Inflammatory macrophage treated with lipopolysaccharide for 1 hour (primary cell): ENCODE results near the gene MRGPRD.

Source experiments
- DNase-seq, 2 donors: peaks; one replicate each; pipeline ENCODE4 v3.0.0-alpha.2; 2020 to 2022

MRGPRD gene

DNA sequence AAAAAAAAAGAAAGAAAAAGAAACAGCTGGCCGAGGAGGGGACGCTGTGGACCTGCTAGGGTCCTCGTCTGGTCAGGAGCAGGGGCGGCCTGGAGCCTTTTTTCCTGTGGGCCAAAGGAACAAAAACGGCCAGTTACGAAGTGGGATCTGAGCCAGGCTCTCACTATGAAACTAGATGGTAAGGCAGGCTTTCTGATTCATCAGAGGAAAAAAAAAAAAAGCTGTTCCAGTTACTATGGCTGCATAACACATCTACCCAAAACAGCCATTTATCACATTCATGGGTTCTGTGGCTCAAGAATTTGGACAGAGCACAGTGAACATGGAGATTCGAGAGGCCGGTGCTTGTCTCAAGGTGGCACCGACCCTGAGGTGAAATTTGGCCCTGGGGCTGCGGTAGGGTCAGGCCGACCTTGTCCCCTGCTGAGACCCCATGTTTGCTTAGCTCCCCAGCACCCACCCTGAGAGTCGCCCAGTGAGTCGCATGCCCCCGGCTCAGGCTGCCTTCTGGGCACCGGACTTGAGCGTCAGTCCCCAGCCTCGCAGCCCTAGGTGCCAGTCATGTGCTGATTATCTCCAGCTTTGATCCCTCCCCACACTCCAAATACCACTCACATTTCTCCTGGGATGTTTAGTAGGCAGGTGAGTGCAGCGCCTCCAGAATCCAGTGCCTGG, 34.2 kb downstream of the MRGPRD start:
- DNase-seq = no peak

DNA sequence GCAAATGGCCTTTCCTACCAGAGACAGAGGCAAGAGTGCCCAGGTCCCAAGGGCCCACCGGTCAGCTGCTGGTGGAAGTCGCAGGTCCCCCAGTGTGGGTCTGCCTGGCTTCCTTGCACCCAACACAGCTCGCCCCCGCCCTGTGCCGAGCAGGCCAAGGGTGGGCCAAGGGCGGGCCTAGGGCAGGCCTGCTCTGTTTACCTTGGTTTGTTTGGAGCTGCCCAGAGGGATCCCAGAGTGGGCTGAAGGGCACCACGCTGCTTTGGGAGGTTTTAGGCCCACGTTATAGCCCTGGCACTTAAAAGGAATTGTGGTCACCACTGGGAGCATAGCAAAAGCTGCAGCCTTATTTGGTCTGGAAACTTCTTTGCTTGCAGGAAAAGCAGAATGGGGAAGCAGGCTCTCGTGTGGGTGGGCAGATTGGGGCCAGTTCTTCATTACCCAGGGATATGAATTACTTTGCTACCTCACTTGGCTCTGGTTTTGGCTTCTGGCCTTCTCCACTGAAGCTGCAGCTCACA, 38.0 kb downstream of the MRGPRD start:
- DNase-seq = peak; percentile 67 to 71

DNA sequence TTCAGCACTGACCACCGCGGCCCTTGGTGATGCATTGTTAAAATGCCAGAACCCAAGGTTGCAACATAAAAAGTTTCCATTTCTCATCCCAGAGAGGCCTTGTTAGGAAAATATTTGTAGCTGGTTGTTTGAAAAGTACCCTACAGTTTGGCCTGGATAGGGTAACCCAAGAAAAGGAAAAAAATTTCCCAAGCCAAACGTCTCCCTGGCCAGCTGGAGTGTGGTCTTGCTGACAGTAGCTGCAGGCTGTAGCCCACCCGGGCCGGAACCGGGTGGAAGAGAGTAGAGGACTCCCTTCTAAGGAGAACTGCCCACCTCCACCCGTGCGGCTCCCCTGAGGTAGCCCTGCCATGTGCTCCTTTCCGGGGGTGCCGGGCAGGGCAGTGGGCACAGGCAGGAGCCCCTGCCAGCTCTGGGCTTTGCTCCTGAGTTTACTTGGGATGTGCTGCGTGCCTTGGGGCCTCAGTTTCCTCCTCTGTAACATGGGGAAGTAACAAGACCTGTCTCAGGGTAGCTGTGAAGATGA, 38.6 kb downstream of the MRGPRD start:
- DNase-seq = no peak

DNA sequence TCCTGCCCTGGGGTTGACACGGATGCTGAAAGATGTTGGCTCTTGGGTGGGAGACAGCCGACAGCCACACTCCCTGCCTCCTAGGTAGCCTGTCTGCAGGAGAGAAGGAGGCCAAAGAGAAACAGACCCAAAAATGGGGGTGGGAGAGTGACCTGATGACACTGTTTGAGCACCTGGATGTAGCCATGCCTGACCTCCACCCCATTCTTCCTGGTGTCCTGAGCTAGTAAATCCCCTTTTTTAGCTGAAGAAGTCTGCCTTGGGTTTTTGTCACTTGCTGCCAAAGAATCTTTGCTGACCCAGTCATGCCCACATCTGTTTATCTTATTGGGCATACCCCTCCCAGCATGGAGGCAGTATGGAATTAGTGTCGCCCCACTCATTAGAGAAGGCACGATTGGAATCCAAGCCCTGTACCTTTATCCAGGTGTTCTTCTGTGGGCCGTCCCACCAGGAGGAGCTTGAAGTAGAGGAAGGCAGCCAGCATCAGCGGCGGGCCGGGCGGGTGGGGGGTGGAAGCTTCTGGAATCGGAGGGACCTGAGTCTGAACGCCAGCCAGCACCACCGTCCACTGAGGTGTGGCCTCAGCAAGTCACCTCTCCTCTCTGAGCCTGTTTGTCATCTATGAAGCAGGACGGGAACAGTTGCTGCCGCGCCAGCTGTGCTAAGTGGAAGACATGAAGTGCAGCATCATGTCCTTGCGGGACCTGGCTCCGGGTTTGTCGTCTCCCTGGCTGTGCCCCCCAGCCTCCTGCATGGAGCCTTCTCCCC, 39.3 kb downstream of the MRGPRD start:
- no peak for DNase-seq

DNA sequence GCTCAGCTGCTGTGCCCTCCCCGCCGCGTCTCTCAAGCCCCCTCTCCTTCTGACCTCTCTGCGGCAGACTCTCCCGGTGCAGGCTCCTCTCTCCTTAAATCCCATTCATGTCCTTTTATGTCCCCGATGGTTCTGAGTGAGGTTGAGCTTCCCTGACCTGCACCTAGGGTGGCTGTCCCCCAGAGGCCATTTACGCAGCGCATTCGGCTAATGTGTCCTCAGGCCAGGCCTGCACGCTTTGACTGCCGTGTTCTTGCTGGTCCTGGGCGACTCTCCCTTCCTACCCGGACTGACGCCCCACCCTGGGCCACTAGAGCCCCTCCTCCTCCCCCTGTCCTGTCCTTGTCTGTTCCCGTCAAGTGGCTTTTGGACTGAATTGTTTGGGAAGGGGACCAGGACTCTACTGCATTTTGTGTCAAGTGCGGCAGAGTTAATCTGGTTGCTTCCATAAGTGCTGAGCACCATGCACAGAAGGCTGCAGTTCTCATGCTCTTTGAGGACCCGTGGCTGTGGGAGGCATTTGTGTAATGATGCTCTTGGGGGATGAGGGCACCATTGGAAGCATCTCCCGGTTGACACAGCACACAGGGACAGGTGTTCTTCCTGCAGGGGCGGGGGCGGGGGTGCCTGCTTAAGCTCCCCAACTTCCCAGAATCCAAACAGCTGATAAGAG, 40.0 kb downstream of the MRGPRD start:
- no peak for DNase-seq

DNA sequence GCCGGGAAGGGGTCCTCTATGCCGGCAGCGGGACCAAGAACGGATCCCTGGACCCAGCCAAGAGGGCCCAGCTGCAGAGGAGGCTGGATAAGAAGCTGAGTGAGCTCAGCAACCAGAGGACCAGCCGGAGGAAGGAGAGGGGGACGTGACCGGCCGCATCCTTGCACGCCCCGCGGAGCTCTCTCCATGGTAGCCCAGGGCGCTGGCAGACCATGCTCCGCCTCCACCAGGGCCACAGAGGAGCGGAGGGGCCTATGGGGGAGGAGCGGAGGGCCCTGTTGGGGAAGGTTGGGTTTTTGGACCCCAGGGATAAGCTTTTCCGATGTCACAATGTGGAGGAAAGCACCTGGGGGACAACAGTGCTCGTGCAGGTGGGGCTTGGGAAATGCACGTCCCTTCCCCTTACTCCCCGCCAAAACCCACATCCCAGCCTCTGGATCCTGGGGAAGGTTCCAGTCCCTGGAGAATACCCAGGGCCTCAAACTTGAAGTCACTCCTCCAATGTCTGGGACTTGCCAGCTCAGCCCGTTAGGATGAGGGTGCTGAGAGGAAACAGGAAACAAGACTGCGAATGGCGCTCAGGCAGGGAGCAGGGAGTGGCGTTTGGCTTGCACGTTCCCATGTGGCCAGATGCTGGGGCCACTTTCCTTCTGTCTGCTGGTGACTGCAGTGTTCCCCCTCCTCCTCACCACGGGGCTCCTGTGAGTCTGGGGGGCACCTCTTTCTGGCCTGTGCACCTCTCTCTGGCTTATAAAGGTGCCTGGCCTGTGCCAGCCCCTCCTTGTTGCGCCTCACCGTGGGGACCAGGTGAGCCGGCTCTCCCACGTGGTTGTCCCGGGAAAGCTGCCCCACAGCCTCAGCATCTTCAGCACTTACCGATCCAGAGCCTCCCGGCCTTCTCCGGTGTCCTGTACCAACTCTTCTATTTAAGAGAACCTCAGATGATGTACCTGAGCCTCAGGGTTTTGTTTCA, 40.9 kb downstream of the MRGPRD start:
- peak in 1 of 2 donors; percentile 8 for DNase-seq

DNA sequence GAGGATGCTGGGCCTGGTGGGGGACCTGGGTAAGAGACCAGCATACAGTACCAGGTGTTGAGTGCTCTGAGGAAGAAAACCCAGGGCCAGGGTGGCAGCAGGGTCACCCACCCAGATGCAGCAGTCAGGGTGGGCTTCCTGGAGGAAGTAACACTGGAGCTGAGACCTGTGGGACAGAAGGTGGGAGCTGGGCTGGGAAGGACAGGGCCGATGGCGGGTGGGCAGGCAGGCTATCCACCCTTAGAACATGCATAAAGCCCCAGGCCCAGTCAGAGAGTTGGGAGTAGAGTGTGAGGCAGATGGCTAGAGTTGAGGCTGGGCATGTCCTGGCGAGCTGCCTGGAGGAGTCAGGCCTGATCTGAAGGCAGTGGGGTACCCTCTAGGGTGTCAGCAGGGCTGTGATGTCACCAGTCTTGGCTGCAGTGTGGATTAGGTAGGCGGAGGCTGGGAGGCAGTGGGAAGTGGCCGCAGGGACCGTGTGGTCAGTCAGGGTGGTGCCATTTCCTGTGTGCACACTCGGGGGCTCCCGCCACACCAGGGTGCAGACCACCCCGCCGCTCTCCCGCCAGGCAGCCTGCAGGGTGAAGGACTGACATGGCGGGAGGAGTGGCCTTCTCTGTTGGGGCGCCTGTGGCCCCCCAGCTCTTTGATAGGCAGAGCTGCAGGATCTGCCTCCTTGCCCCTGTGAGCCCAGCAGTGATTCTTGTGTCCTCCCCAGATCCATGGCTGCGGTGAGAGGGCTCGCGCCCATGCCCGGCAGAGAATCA, 41.8 kb downstream of the MRGPRD start:
- peak in 1 of 2 donors; percentile 16 for DNase-seq

DNA sequence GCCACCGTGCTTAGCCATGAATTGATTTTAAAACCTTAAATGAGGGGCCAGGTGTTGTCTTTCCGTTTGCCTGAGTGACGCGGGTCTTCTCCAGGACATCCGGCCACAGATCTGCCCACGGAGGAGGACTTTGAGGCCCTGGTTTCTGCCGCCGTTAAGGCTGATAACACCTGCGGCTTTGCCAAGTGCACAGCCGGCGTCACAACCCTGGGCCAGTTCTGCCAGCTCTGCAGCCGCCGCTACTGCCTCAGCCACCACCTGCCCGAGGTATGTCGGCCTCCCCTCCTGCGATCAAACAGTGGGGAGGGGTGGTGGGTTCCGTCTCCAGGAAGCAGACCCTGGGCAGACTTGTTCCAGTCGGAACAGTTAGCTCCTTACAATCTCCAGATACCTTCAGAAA, 42.7 kb downstream of the MRGPRD start:
- DNase-seq = no peak

DNA sequence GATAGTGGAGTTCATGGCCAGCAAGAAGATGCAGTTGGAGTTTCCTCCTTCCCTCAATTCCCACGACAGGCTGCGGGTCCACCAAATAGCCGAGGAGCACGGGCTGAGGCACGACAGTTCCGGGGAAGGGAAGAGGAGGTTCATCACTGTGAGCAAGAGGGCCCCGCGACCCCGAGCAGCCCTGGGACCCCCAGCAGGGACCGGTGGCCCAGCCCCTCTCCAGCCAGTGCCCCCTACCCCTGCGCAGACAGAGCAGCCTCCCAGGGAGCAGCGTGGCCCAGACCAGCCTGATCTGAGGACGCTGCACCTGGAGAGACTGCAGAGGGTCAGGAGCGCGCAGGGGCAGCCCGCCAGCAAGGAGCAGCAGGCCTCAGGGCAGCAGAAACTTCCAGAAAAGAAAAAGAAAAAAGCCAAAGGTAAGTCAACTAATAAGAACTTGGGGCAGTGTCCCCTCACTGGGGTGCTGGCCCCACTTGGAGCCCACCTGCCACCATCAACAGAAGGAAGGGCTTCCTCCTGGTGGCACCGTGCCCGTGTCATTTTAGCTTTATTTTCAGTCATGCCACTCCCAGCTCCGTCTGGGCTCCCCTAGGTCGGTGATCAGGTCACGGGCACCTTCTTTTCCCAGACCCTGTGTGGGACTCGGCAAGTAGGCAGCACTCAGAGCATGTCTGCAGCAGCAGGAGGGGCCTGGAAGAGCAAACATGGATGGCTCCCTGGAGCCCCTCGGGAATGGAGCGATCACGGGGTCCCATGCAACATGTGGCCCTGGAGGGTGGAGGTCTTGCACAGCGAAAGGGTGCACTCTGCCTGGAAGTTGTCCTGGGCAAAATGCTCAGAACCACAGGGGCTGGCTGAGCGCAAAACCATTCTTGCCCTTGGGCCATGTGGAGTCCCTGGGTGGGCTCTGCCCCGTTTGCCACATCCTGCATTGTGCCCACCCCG, 43.8 kb downstream of the MRGPRD start:
- DNase-seq = no peak

DNA sequence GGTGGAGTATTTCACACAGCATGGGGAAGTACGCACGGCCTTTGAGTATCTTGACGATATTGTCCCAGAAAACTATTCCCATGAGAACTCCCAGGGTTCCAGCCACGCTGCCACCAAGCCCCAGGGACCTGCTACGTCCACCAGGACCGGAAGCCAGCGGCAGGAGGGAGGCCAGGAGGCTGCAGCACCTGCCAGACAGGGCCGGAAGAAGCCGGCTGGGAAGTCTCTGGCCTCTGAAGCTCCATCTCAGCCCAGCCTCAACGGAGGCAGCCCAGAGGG, 44.5 kb downstream of the MRGPRD start:
- no peak for DNase-seq

DNA sequence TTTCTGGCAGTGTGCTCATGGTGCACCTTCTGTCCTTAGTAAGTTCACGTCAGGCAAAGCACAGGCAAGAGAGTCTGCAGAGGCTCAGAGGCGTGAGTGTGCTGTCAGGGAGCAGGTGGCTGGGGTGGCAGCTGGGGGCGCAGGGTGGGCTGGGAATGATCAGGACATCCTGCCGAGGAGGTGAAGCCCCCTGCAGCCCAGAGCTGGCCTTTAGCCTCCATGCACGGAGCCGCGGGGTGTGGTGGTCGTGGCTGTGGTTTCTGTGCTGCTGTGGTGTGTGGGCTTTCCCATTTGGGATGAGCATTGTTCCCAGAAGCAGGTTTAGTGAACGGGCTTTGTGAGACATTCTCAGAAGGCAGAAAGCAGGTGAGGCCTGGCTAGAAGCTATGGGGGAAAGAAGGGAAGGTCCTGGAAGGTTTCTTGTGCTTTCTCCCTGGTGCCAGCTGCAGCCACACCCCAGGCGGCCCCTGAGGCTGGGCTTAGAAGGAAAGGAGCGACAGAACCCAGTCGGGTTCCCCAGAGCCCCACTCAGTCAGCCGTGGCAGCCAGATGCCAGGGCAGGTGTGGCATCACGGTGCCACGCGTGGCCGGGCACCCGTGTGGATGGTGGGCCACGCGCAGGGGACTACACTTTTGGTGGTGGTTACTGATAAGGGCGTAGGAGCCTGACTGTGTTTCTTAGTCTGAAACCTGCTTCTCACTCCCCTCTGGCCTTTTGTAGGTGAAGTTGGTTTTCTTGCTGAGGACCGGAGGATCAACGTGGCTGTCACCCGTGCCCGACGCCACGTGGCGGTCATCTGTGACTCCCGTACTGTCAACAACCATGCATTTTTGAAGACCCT, 45.0 kb downstream of the MRGPRD start:
- DNase-seq = no peak

DNA sequence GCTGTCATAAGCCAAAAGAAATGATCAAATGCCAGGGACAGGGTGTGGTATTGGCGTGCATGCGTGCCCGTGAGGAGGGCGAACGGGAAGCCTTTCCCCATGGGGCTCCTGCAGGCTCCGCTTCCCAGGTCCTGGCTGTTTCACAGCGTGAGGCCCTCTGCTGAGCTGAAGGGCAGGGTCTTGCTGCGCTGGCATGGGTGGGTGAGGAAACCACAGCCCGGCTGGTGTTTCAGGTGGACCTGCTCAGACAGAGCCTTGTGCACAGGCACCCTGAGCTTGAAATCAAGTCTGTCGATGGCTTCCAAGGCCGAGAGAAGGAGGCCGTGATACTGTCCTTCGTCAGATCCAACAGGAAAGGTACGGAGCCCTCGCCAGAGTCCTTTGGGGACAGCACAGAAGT, 45.7 kb downstream of the MRGPRD start:
- no peak for DNase-seq

DNA sequence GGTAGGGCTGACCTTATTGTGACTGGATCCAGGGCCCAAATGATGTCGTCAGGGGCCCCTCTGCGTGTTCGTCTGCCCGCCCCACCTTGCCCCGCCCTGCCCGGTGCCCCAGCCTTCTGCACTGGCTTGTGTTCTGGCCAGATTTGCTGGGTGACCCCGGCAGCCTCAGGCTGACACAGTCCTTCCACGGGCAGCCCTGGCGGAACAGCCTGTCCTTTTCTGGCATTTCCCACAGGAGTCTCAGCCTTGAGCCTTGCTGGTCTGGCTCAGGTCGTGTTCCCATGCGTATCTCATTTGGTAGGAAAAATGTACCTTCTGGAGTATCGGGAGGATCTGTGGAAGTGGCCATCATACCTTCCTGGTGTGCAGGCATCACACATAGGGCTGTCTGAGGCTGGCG, 46.1 kb downstream of the MRGPRD start:
- DNase-seq = no peak

DNA sequence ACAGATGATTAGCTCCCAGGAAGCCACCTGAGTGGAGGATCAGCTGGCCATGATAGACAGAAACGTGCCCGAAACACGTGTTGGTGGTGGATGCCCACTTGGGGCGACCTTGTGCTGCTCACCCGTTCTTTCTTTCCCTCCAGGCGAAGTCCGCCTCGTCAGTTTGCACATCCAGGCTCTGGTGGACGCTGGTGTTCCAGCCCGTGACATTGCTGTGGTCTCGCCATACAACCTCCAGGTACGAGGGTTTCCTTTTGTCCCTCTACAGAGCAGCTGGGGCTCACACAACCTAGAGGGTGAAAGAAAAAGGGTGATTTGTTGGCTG, 46.5 kb downstream of the MRGPRD start:
- no peak for DNase-seq

DNA sequence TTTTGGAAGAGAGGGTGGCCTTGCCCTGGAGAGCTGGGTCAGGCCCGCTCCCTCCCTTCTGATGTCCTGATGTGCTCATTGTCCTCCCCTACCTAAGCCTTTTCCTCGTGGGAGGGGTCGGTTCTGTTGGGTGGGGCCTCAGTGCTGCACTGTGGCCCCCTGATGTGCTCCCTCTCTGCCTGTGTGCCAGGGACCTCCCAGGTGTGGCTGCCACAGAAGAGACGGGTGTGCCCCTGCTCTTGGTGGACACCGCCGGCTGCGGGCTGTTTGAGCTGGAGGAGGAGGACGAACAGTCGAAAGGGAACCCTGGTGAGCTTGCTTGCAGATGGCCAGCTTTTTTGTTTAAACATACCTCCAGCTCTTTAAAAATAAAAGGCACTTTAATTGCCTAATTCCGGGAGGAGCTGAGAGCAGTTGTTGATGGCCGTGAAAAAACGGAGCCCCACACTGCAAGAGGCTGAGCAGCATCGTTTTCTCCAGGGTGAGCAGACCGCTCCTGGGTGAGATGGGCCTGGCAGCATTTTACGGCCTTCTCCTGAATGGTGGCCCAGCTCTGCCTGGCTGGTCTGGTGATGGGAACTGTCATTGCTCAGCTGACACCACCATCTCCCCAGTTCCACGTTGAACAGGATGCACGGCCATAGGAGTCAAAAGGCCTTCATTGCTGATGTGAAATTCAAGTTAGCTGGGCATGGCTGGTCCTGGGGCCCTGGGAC, 47.0 kb downstream of the MRGPRD start:
- no peak for DNase-seq

DNA sequence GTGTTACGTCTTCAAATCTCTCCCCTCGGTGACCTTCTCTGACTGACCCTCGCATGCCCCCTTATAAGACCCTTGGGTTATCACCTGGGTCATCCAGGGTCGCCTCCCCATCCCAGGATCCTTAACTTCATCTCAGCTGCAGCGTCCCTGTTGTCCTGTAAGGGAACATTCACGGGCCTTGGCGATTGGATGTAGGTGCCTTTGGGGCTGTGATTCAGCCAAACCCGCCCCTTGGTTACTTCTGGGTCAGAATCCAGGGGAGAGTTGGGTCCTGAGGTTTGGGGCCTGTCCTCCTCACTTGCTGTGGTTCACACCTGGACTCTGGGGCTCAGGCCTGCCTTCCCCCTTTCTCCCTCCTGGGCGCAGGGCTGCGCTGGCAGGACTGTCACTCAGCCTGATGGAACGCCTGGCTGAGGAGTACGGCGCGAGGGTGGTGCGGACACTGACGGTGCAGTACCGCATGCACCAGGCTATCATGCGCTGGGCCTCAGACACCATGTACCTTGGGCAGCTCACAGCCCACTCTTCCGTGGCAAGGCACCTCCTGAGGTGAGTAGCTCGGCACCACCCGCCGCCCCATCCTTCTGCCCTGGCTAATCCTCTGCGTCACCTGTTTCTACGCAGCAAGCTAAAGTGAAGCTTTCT, 47.7 kb downstream of the MRGPRD start:
- no peak for DNase-seq

DNA sequence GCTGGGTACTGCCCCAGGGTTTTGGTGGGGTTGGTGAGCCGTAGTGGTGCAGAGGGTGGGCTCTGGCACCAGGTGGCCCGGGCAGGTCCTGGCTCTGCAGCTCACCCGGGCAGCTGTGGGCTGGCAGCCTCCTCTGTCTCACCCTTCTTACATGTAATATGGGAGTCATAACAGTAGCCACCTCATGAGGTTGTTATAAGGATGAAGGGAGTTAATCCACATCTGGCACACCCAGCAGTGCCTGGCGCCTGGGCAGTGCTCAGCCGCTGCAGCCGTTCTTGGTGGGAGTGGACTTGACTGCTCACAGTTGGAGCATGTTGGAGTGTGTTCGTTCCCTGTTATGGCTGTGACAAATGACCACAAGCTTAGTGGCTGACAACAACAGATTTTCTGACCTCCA, 48.4 kb downstream of the MRGPRD start:
- no peak for DNase-seq

DNA sequence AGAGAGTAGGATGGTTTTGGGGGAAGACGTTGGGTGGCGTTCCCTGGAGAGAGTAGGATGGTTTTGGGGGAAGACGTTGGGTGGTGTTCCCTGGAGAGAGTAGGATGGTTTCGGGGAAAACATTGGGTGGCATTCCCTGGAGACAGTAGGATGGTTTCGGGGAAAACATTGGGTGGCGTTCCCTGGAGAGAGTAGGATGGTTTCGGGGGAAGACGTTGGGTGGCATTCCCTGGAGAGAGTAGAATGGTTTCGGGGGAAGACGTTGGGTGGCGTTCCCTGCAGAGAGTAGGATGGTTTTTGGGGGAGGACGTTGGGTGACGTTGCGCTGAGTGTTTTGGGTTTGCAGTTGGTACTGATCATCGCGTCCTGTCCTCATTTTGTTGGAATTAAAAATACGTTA, 48.9 kb downstream of the MRGPRD start:
- DNase-seq = no peak
